ENCODE results near the gene TP53TG3E. TPM values are rescaled to one million over a fixed set of nuclear protein-coding genes. Genes with fewer than 3 reads are reported as not detected.

The TP53TG3E gene, protein sequence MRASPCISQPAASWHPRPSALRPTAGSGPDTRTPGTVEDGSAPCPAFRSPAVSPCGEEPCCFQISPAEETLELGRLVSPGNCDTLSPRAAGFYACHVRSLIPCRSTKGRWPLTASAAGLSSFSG
- not detected in 2 replicates for polyA plus RNA-seq

DNA sequence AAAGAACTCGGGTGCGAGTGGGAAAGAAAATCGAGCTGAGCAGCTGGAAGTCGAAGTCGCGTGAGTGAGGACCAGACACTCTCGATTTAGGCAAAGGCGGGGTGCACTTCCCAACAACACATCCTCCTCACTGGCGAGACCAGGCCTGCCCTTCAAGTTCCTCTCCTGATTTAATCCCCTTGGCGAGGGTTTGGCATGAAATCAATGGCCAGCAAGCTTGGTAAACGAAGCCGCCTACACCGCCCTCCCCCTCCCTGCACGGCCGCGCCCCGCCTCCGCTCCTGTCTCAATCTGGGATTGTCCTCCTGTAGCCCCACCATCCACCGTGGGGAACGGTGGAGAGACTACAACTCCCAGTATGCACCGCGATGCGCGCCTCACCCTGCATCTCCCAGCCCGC lies at the start of gene TP53TG3E:
TP53TG3E (plus strand) TSS at position 301 of the 400 bp plus-strand sequence; CDS start at position 369, 68 bp downstream.

Other genes starting within 250 kb of the TP53TG3E start
- gene TP53TG3C, start 110.1 kb upstream of the TP53TG3E start, polyA plus RNA-seq: not detected in 2 replicates
- not detected in 2 replicates for gene TP53TG3B, start 56.5 kb downstream of the TP53TG3E start, polyA plus RNA-seq
- gene TP53TG3F, start 155.3 kb downstream of the TP53TG3E start, polyA plus RNA-seq: not detected in 2 replicates

Measured in Purkinje cell (primary cell).